OCI-LY1 (cell line): Measurements from ENCODE around the gene NRROS.

Experiments
- H2AFZ ChIP-seq: fragments of 200-600 bp; sonication (generic), shearing (Covaris generic); 2 replicates; pipeline ENCODE4 v1.6.0; 2014; ENCODE audit warnings: antibody characterized with exemption, mild to moderate bottlenecking, low read length
- H3F3A ChIP-seq: fragments of 200-600 bp; sonication (generic), shearing (Covaris generic); 2 replicates; pipeline ENCODE4 v1.6.0; 2014; ENCODE audit warnings: mild to moderate bottlenecking, antibody characterized with exemption, low read length, moderate library complexity; ENCODE audit not compliant: insufficient read depth
- H3K27ac ChIP-seq: fragments of 200-600 bp; sonication (generic); 2 replicates; pipeline ENCODE4 v1.5.1; 2014; ENCODE audit warnings: low read length, mixed run types, mild to moderate bottlenecking, low read depth; ENCODE audit not compliant: poor library complexity, severe bottlenecking
- H3K27me3 ChIP-seq: fragments of 200-600 bp; sonication (generic); 2 replicates; pipeline ENCODE4 v1.6.0; 2014; ENCODE audit warnings: antibody characterized with exemption, mild to moderate bottlenecking, low read length, moderate library complexity; ENCODE audit not compliant: insufficient read depth
- H3K36me3 ChIP-seq: fragments of 200-600 bp; sonication (generic); 2 replicates; pipeline ENCODE4 v1.6.1; 2014; ENCODE audit warnings: mild to moderate bottlenecking, antibody characterized with exemption, low read length, moderate library complexity, mixed read lengths; ENCODE audit not compliant: insufficient read depth
- H3K4me1 ChIP-seq: fragments of 200-600 bp; sonication (generic); 2 replicates; pipeline ENCODE4 v1.5.1; 2014; ENCODE audit warnings: mild to moderate bottlenecking, low read length, moderate library complexity; ENCODE audit not compliant: insufficient read depth, severe bottlenecking
- H3K4me2 ChIP-seq: fragments of 200-600 bp; sonication (generic), shearing (Covaris generic); 2 replicates; pipeline ENCODE4 v1.6.1; 2014; ENCODE audit warnings: low read length
- H3K4me3 ChIP-seq: fragments of 200-600 bp; sonication (generic); 2 replicates; pipeline ENCODE4 v1.5.1; 2014; ENCODE audit warnings: low read length, low read depth, mild to moderate bottlenecking, mixed read lengths; ENCODE audit not compliant: poor library complexity, severe bottlenecking
- H3K79me2 ChIP-seq: fragments of 200-600 bp; shearing (Covaris generic); 2 replicates; pipeline ENCODE4 v1.6.1; 2016; ENCODE audit warnings: mixed run types, low read length, mixed read lengths; ENCODE audit not compliant: insufficient read depth
- H3K9ac ChIP-seq: fragments of 200-600 bp; sonication (generic), shearing (Covaris generic); 2 replicates; pipeline ENCODE4 v1.6.1; 2014; ENCODE audit warnings: mild to moderate bottlenecking, low read length, mixed read lengths
- H3K9me2 ChIP-seq: fragments of 200-600 bp; sonication (generic), shearing (Covaris generic); 2 replicates; pipeline ENCODE4 v1.6.1; 2014; ENCODE audit warnings: low read depth, mild to moderate bottlenecking, low read length, mixed read lengths
- H3K9me3 ChIP-seq: fragments of 200-600 bp; shearing (Covaris generic); 2 replicates; pipeline ENCODE4 v1.6.1; 2014; ENCODE audit warnings: low read length, mixed read lengths
- H4K20me1 ChIP-seq: fragments of 200-600 bp; sonication (generic), shearing (Covaris generic); 2 replicates; pipeline ENCODE4 v1.6.0; 2016; ENCODE audit warnings: mild to moderate bottlenecking, low read length; ENCODE audit not compliant: insufficient read depth
- CTCF ChIP-seq: fragments of 200-600 bp; sonication (generic), shearing (Covaris generic); IDR thresholded peaks from 2 replicates; pipeline ENCODE4 v1.5.1; 2017; ENCODE audit warnings: mild to moderate bottlenecking, antibody characterized with exemption, low read length, moderate library complexity, mixed read lengths
- EZH2 ChIP-seq: fragments of 200-600 bp; sonication (generic), shearing (Covaris generic); IDR thresholded peaks from 2 replicates; pipeline ENCODE4 v1.8.0; 2017; ENCODE audit warnings: borderline replicate concordance, mixed run types, mild to moderate bottlenecking, antibody characterized with exemption, low read length, moderate library complexity, mixed read lengths

NRROS gene

DNA sequence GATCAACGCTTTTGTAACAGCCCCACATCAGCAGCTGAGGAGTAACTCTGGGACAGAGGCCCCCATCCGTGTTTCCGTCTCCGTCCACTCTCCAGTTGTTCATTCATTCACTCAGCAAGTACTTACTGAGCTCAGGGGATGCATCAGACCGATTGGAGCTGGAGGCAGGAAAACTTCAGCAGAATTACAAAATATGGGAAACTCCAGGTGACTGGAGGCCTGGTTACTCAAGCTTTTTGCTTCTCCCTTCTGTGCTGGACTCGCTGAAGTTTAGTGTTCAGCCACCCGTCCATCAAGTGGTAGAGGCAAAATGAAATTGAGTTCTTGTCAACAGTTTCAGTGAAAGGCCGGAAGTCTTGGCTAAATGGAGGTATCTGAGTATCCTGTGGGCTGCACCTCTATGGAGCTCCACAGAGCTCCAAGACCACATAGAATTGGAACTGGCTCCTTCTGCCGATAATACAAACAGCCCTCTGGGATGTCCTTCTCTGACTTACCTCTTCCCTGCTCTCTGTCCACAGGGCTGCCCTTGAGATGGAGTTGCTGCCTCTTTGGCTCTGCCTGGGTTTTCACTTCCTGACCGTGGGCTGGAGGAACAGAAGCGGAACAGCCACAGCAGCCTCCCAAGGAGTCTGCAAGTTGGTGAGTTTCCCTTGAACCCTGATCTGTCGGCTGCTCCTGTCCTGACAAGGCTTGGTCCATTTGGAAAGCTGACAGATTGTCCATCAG is 14.7 kb downstream of the NRROS start:
- H3K9me3 ChIP-seq: no peaks in the 10 kb centered on the region
- no peaks in the 10 kb centered on the region for H3K4me1 ChIP-seq
- no peak for TF ChIP-seq CTCF
- TF ChIP-seq EZH2: no peak
- H3K27me3 ChIP-seq: peaks cover 19% of the 10 kb centered on the region
- no peak overlapping the region for H2AFZ ChIP-seq
- no peak overlapping the region for H3K4me2 ChIP-seq
- H3K9me2 ChIP-seq: no peaks in the 10 kb centered on the region
- H4K20me1 ChIP-seq: no peaks in the 10 kb centered on the region
- H3K36me3 ChIP-seq: no peaks in the 10 kb centered on the region
- H3F3A ChIP-seq: no peaks in the 10 kb centered on the region
- H3K79me2 ChIP-seq: no peaks in the 10 kb centered on the region
- no peak overlapping the region for H3K9ac ChIP-seq
- no peak overlapping the region for H3K4me3 ChIP-seq
- no peak overlapping the region for H3K27ac ChIP-seq

GRCh38 chr3:196654735-196655090 is 15.2 kb downstream of the NRROS start:
- no peaks in the 10 kb centered on the region for H4K20me1 ChIP-seq
- H3K4me2 ChIP-seq: no peak overlapping the region

DNA sequence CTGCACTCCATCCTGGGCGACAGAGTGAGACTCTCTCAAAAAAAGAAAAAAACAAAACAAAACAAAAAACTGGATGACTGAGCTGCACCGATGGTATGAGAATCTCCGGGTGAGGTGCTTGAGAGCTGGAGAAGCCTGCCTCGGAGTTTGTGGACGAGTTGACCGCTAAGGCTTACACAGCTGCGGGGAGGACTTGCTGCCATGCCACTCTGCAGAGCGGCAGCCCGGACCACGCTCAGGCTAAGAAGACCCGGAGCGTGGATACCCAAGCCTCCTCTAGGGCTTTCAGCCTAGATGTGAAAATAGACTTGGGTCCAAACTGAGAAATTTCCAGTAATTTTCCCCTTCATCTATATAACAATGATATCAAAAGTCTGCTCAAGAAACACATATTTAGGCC is 16.0 kb downstream of the NRROS start:
- Histone ChIP-seq H2AFZ (no peak overlapping the region), H3K4me1 (no peaks in the 10 kb centered on the region), H3K9me2 (no peaks in the 10 kb centered on the region), H3K27ac (no peak overlapping the region), H3K36me3 (no peaks in the 10 kb centered on the region), H3K9me3 (no peaks in the 10 kb centered on the region), H3K4me2 (no peak overlapping the region), H3K9ac (no peak overlapping the region), H4K20me1 (no peaks in the 10 kb centered on the region), H3F3A (no peaks in the 10 kb centered on the region), H3K27me3 (peaks cover 19% of the 10 kb centered on the region), H3K4me3 (no peak overlapping the region), H3K79me2 (no peaks in the 10 kb centered on the region)
- TF ChIP-seq EZH2: no peak
- no peak for TF ChIP-seq CTCF

More at GRCh38 chr3:196654735-196655090, 15.2 kb downstream of the NRROS start:
- no peak overlapping the region for H3K9ac ChIP-seq
- H3F3A ChIP-seq: no peaks in the 10 kb centered on the region
- TF ChIP-seq CTCF (no peak), EZH2 (no peak)
- H3K9me2 ChIP-seq: no peaks in the 10 kb centered on the region
- no peaks in the 10 kb centered on the region for H3K9me3 ChIP-seq
- peaks cover 19% of the 10 kb centered on the region for H3K27me3 ChIP-seq
- H3K36me3 ChIP-seq: no peaks in the 10 kb centered on the region
- H3K79me2 ChIP-seq: no peaks in the 10 kb centered on the region
- H2AFZ ChIP-seq: no peak overlapping the region
- no peak overlapping the region for H3K4me3 ChIP-seq
- no peaks in the 10 kb centered on the region for H3K4me1 ChIP-seq
- H3K27ac ChIP-seq: no peak overlapping the region
